B cell (primary cell): ENCODE measurements around the gene FAM177B. TPM values are rescaled to one million over a fixed set of nuclear protein-coding genes. Genes with fewer than 3 reads are reported as not detected.

Experiments used
- ATAC-seq: fragments of 200-7000 bp; cut with Tn5 transposase; one replicate; pipeline ENCODE4 v1.10.0; 2021; ENCODE audit warnings: low read depth, mild to moderate bottlenecking, moderate number of reproducible peaks, moderate library complexity
- CTCF ChIA-PET: fragments of 350-600 bp; sonication (Branson Sonifier 250); formaldehyde crosslinking; loops from one replicate; lab custom pipeline; 2021; ENCODE audit warnings: antibody characterized with exemption, inconsistent platforms; lab: Charles Lee
- POLR2A ChIA-PET: fragments of 350-600 bp; sonication (Branson Sonifier 250); formaldehyde crosslinking; loops from one replicate; lab custom pipeline; 2021; ENCODE audit warnings: antibody characterized with exemption; lab: Charles Lee
- DNase-seq: peaks from one replicate; pipeline ENCODE4 v3.0.0; 2013
- H2AFZ ChIP-seq: 2 replicates; pipeline ENCODE4 v1.6.1; 2012; ENCODE audit warnings: mild to moderate bottlenecking, low read depth, low read length; ENCODE audit not compliant: insufficient read depth, poor library complexity, severe bottlenecking
- H3K27ac ChIP-seq, 2 donors: 1 replicate in 1 of 2; 2 replicates in 1 of 2; pipeline ENCODE4 v1.5.1; 2012 to 2013; ENCODE audit warnings: low read length in 2 of 2, mild to moderate bottlenecking in 2 of 2, moderate library complexity in 1 of 2
- H3K27me3 ChIP-seq, 4 experiments: fragments of 200-600 bp in 1 of 4; sonication (generic) in 1 of 4; replicated peaks in 1 of 4; 1 replicate in 2 of 4; 2 replicates in 2 of 4; pipeline versions ENCODE4 v1.6.1 to v1.7.0; 2013 to 2016; ENCODE audit warnings: low read length in 3 of 4, mild to moderate bottlenecking in 2 of 4, mixed read lengths in 1 of 4, moderate library complexity in 1 of 4; ENCODE audit not compliant: insufficient read depth in 4 of 4, control insufficient read depth in 3 of 4; ENCODE audit errors: control extremely low read depth in 1 of 4
- H3K36me3 ChIP-seq, 2 experiments: replicated peaks in 1 of 2; 1 replicate in 1 of 2; 2 replicates in 1 of 2; pipeline versions ENCODE4 v1.6.1 to v1.7.1; 2013; ENCODE audit warnings: low read length in 1 of 2; ENCODE audit not compliant: insufficient read depth in 2 of 2, control insufficient read depth in 1 of 2; ENCODE audit errors: control extremely low read depth in 1 of 2, extremely low read depth in 1 of 2
- H3K4me1 ChIP-seq, 2 donors: fragments of 200-600 bp in 1 of 2; sonication (generic) in 1 of 2; 1 replicate in 1 of 2; 2 replicates in 1 of 2; pipeline versions ENCODE4 v1.5.1 to v1.6.1; 2013 to 2017; ENCODE audit warnings: low read length in 2 of 2; ENCODE audit not compliant: control insufficient read depth in 2 of 2, insufficient read depth in 2 of 2
- H3K4me2 ChIP-seq: replicated peaks from 2 replicates; pipeline ENCODE3; 2012; ENCODE audit warnings: mild to moderate bottlenecking, low read depth, low read length; ENCODE audit not compliant: poor library complexity, severe bottlenecking
- H3K4me3 ChIP-seq, 5 experiments: fragments of 200-600 bp in 1 of 5; sonication (generic) in 1 of 5; 1 replicate in 3 of 5; 2 replicates in 2 of 5; pipeline versions ENCODE4 v1.5.1 to v1.7.0; 2011 to 2016; ENCODE audit warnings: low read length in 4 of 5, mild to moderate bottlenecking in 4 of 5, low read depth in 2 of 5, control low read depth in 1 of 5, moderate library complexity in 1 of 5; ENCODE audit not compliant: insufficient read depth in 1 of 5; ENCODE audit errors: control extremely low read depth in 1 of 5, extremely low read depth in 1 of 5
- H3K79me2 ChIP-seq: fragments of 200-600 bp; sonication (generic); one replicate; pipeline ENCODE4 v1.6.0; 2016; ENCODE audit warnings: low read length; ENCODE audit not compliant: control insufficient read depth, insufficient read depth
- H3K9ac ChIP-seq: fragments of 200-600 bp; sonication (generic); 2 replicates; pipeline ENCODE4 v1.6.1; 2017; ENCODE audit warnings: mild to moderate bottlenecking, low read length, moderate library complexity
- H3K9me3 ChIP-seq, 3 donors: one replicate each; pipeline versions ENCODE4 v1.6.1 to v1.7.1; 2013; ENCODE audit warnings: low read length in 2 of 3; ENCODE audit not compliant: control insufficient read depth in 2 of 3, insufficient read depth in 1 of 3; ENCODE audit errors: control extremely low read depth in 1 of 3
- H4K20me1 ChIP-seq: 2 replicates; pipeline ENCODE4 v1.6.0; 2012; ENCODE audit warnings: mild to moderate bottlenecking, low read length; ENCODE audit not compliant: insufficient read depth, control insufficient read depth, poor library complexity, severe bottlenecking
- H3K27ac Mint-ChIP-seq: one replicate; pipeline ENCODE4 v1.8.0; 2021; ENCODE audit warnings: mixed read lengths
- H3K27me3 Mint-ChIP-seq: one replicate; pipeline ENCODE4 v1.8.0; 2021; ENCODE audit warnings: mixed read lengths
- H3K4me1 Mint-ChIP-seq: one replicate; pipeline ENCODE4 v1.8.0; 2021; ENCODE audit warnings: mixed read lengths
- H3K4me3 Mint-ChIP-seq: one replicate; pipeline ENCODE4 v1.8.0; 2021; ENCODE audit warnings: mixed read lengths
- H3K9me3 Mint-ChIP-seq: one replicate; pipeline ENCODE4 v1.8.0; 2022; ENCODE audit warnings: mixed read lengths; ENCODE audit not compliant: insufficient read depth
- WGBS: methylation state at CpG from one replicate; pipeline ENCODE4 v1.1.5; 2013; ENCODE audit warnings: missing lambda C conversion rate; ENCODE audit not compliant: insufficient coverage; 5-methylcytosine and 5-hydroxymethylcytosine counted together
- intact Hi-C: fragments of 100-400 bp; cut with micrococcal nuclease; formaldehyde crosslinking; loops from one replicate; pipeline ENCODE4 v1.10.0; 2022
- polyA plus RNA-seq: library from polyadenylated mRNA; depleted of rRNA; stranded (reverse); fragments of >200 nt; gene quantifications from 2 replicates; pipeline ENCODE4 v1.2.3, GENCODE V29; 2012
- total RNA-seq, 2 donors: library from RNA; stranded (reverse); fragments of 120-200 nt in 1 of 2; gene quantifications; 1 replicate in 1 of 2; 2 replicates in 1 of 2; pipeline versions ENCODE4 v1.2.3 to v1.2.4, GENCODE V29; 2013 to 2022
- TF ChIP-seq, protein P1 (sequence below): fragments of 200-600 bp; IDR thresholded peaks from one replicate; pipeline ENCODE4 v1.8.0; 2022; ENCODE audit warnings: antibody characterized with exemption, mild to moderate bottlenecking

Gene FAM177B
- total and polyA plus RNA-seq, 2 donors (not counting 1 experiment from before 2014, with no cell fraction given) = 12.8 to 19.9 TPM

DNA sequence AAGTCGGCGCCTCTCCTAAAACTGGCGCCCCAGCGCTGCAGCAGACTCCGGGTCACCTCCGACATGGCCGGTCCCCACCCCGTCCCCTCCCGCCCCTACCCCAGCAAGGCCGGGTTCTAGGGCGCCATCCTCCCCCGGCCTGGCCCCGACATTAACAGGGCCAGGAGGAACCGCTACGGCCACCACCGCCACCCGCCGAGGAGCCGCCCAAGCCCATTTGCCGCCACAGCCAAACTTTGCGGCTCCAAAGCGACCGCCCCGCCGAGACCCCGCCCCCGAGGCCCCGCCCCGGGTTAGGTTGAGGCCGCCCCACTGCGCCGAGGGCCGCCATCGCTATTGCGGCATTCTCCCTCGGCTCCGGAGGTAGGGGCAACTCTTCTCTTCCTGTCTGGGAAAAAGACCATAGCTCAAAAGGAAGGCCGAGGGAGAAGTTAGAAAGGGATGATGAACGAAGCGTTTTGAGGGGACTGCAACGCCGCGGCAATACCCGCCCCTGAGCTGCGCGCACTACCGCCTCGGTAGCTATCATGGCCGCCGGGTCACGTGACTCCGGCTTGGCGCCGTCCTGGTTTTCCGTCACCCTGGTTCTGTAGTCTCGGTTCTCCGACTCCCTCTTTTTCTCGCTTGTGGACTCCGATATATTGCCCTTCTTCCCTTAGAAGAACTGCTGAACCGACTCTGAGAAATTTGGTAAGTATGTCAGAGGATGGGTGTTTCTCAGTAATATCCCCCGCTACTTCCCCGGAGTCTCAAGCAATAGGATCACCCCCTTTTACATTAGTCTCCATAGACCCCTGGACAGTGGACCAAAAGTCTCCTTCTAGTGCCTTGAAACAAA is 24.5 kb upstream of the FAM177B start, which contains the start of the genes AIDA and BROX:
Gene AIDA, minus strand, starts transcription at position 239 of the 838 bp plus-strand sequence. Its CDS starts 174 bp downstream, at position 65.
Gene BROX, plus strand, starts transcription at position 312 of the 838 bp plus-strand sequence. CDS start 3,136 bp downstream, outside the sequence.
- Histone ChIP-seq H3K9me3 (no peaks in the 10 kb centered on the region), H3K79me2 (peaks cover 72% of the 10 kb centered on the region), H2AFZ (peak within 1 kb of the TSS; percentile 99), H4K20me1 (peaks cover 29% of the 10 kb centered on the region), H3K9ac (peak within 1 kb of the TSS; percentile 86), H3K27me3 (no peaks in the 10 kb centered on the region), H3K27ac (peak within 1 kb of the TSS; percentile 97 to 99), H3K4me3 (peak within 1 kb of the TSS; percentile 70 to 98 (median 81)), H3K4me2 (peak within 1 kb of the TSS; percentile 73), H3K4me1 (peaks cover 29 to 35% of the 10 kb centered on the region in 2 donors), H3K36me3 (peaks cover under 1 to 21% of the 10 kb centered on the region in 2 experiments)
- TF ChIP-seq, protein P1, sequence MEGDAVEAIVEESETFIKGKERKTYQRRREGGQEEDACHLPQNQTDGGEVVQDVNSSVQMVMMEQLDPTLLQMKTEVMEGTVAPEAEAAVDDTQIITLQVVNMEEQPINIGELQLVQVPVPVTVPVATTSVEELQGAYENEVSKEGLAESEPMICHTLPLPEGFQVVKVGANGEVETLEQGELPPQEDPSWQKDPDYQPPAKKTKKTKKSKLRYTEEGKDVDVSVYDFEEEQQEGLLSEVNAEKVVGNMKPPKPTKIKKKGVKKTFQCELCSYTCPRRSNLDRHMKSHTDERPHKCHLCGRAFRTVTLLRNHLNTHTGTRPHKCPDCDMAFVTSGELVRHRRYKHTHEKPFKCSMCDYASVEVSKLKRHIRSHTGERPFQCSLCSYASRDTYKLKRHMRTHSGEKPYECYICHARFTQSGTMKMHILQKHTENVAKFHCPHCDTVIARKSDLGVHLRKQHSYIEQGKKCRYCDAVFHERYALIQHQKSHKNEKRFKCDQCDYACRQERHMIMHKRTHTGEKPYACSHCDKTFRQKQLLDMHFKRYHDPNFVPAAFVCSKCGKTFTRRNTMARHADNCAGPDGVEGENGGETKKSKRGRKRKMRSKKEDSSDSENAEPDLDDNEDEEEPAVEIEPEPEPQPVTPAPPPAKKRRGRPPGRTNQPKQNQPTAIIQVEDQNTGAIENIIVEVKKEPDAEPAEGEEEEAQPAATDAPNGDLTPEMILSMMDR = no peak
- ATAC-seq (peak; percentile 72), DNase-seq (peak; percentile 95)
- Mint-ChIP-seq H3K27me3 (no peaks in the 10 kb centered on the region), H3K4me3 (peak within 1 kb of the TSS; percentile 97), H3K4me1 (peaks cover 51% of the 10 kb centered on the region), H3K9me3 (no peaks in the 10 kb centered on the region), H3K27ac (peak within 1 kb of the TSS; percentile 100)
- under 1% methylated on average over 45 of the region's 62 CpGs for WGBS
- ChIA-PET CTCF (interaction anchor here (0.6 to 2.3 kb wide), 23 partner anchors 12 to 971 kb away, joined by 3 to 25 read pairs (median 4); partner anchors contain the start of genes DUSP10 and FAM177B), POLR2A (interaction anchor here (0.6 to 3.8 kb wide), 13 partner anchors 12 to 971 kb away, joined by 3 to 50 read pairs (median 4); partner anchors contain the start of genes DUSP10 and FAM177B)
- intact Hi-C loops = loop anchor here (1.0 to 5.0 kb wide), 11 partner anchors 20 to 1644 kb away; partner anchors contain the start of genes CNIH4 and DUSP10
